Measurements from ENCODE around the gene NAV2.

Gene NAV2

DNA sequence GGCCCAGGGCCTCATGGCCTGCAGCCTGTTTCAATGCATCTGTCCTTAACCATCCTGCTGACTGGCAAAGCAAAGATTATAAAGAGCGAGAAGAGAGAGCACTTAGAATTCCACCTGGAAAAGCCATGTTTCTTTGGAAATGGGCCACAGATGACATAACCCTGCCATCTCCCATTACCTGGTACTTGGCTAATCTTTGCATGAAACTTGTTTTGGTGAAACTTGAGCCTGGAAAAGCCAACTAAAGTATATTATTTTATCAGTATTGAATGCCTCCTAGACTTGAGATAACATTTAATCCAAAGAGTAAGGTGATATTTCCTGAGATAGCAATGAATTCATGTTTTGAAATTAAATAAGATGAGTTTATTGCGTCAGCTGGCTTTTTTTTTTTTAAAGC lies 72.6 kb downstream of the NAV2 start:
- Histone ChIP-seq H3K4me3 (ENCODE audit: control insufficient read depth in 1 of 7, extremely low read depth in 1 of 7, insufficient read depth in 4 of 7, low read depth in 2 of 7, low read length in 6 of 7) (no peak overlapping the region), H3K9me3 (ENCODE audit: control extremely low read depth in 1 of 5, control insufficient read depth in 4 of 5, insufficient read depth in 2 of 5, low read depth in 1 of 5, low read length in 4 of 5) (no peaks in the 10 kb centered on the region), H3K27me3 (replicated peaks in 2 of 5; ENCODE audit: control insufficient read depth in 4 of 5, insufficient read depth in 5 of 5, low read length in 4 of 5) (peaks cover 0 to 8% (median 2%) of the 10 kb centered on the region in 5 experiments), H3K36me3 (ENCODE audit: control insufficient read depth in 4 of 4, insufficient read depth in 4 of 4, low read length in 3 of 4) (no peaks in the 10 kb centered on the region), H3K27ac (ENCODE audit: insufficient read depth in 1 of 2, low read depth in 1 of 2, low read length in 2 of 2, poor library complexity in 1 of 2, severe bottlenecking in 2 of 2) (no peak overlapping the region), H3K4me1 (ENCODE audit: control extremely low read depth in 1 of 4, control insufficient read depth in 4 of 4, insufficient read depth in 4 of 4, low read length in 3 of 4) (no peaks in the 10 kb centered on the region)
- ChIA-PET CTCF (no interaction called here), POLR2A (no interaction called here)
- no peak for DNase-seq
- WGBS (ENCODE audit: insufficient coverage): 100% methylated on average over 1 of the region's 2 CpGs

DNA sequence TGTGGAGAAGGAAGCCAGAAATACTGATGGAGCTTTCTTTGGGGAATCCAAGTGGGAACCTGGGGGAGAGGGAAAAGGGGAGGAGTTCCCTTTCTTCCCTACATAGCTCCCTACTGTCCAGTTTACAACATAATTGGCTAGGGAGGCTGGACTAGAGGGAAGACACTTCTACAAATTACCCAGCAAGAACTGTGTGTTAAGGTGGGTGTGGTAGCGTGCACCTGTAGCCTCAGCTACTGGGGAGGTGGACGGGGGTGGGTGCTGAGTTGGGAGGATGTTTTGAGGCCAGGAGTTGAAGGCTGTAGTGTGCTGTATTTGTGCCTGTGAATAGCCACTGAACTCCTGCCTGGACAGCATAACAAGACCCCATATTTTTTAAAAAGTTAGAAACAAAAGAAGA lies 74.0 kb downstream of the NAV2 start:
- DNase-seq: no peak
- Histone ChIP-seq H3K4me1 (ENCODE audit: control extremely low read depth in 1 of 4, control insufficient read depth in 4 of 4, insufficient read depth in 4 of 4, low read length in 3 of 4) (no peaks in the 10 kb centered on the region), H3K27ac (ENCODE audit: insufficient read depth in 1 of 2, low read depth in 1 of 2, low read length in 2 of 2, poor library complexity in 1 of 2, severe bottlenecking in 2 of 2) (no peak overlapping the region), H3K4me3 (ENCODE audit: control insufficient read depth in 1 of 7, extremely low read depth in 1 of 7, insufficient read depth in 4 of 7, low read depth in 2 of 7, low read length in 6 of 7) (no peak overlapping the region), H3K9me3 (ENCODE audit: control extremely low read depth in 1 of 5, control insufficient read depth in 4 of 5, insufficient read depth in 2 of 5, low read depth in 1 of 5, low read length in 4 of 5) (no peaks in the 10 kb centered on the region), H3K36me3 (ENCODE audit: control insufficient read depth in 4 of 4, insufficient read depth in 4 of 4, low read length in 3 of 4) (no peaks in the 10 kb centered on the region), H3K27me3 (replicated peaks in 2 of 5; ENCODE audit: control insufficient read depth in 4 of 5, insufficient read depth in 5 of 5, low read length in 4 of 5) (peaks cover 0 to 8% (median 0%) of the 10 kb centered on the region in 5 experiments)
- no CpG with 5 or more reads among the region's 2 CpGs for WGBS (ENCODE audit: insufficient coverage)
- POLR2A ChIA-PET: interaction anchor here (0.7 kb wide), 1 partner anchor 32 kb away, joined by 3 read pairs; no protein-coding TSS in a partner anchor
- CTCF ChIA-PET: interaction anchor here (1.0 to 1.3 kb wide), 2 partner anchors 21 to 223 kb away, joined by 3 to 6 read pairs; no protein-coding TSS in a partner anchor

DNA sequence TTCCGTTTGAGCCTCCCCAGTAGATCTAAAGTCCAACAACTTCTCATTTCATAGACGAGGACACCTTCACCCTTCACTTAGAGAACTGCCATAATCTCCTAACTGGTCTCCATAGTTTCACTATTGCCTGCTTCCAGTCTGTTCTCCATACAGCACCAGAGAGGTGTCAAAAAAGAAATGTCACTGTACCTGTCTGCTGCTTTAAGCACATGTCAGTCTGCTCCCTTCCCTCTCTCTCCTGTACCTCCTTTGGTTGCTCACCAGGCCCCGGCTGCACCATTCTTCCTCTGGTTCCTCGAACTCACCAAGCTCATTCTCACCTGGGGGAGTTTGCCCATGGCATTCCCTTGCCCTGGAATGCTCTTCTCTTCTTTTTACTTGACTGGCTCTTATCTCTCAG lies 75.8 kb downstream of the NAV2 start:
- CTCF ChIA-PET: no interaction called here
- Histone ChIP-seq H3K4me1 (ENCODE audit: control extremely low read depth in 1 of 4, control insufficient read depth in 4 of 4, insufficient read depth in 4 of 4, low read length in 3 of 4) (no peaks in the 10 kb centered on the region), H3K27me3 (replicated peaks in 2 of 5; ENCODE audit: control insufficient read depth in 4 of 5, insufficient read depth in 5 of 5, low read length in 4 of 5) (peaks cover 0 to 6% (median 0%) of the 10 kb centered on the region in 5 experiments), H3K27ac (ENCODE audit: insufficient read depth in 1 of 2, low read depth in 1 of 2, low read length in 2 of 2, poor library complexity in 1 of 2, severe bottlenecking in 2 of 2) (no peak overlapping the region), H3K9me3 (ENCODE audit: control extremely low read depth in 1 of 5, control insufficient read depth in 4 of 5, insufficient read depth in 2 of 5, low read depth in 1 of 5, low read length in 4 of 5) (no peaks in the 10 kb centered on the region), H3K36me3 (ENCODE audit: control insufficient read depth in 4 of 4, insufficient read depth in 4 of 4, low read length in 3 of 4) (no peaks in the 10 kb centered on the region), H3K4me3 (ENCODE audit: control insufficient read depth in 1 of 7, extremely low read depth in 1 of 7, insufficient read depth in 4 of 7, low read depth in 2 of 7, low read length in 6 of 7) (no peak overlapping the region)
- WGBS (ENCODE audit: insufficient coverage): 90% methylated on average over 4 of the region's 4 CpGs
- no peak for DNase-seq
- POLR2A ChIA-PET: no interaction called here

DNA sequence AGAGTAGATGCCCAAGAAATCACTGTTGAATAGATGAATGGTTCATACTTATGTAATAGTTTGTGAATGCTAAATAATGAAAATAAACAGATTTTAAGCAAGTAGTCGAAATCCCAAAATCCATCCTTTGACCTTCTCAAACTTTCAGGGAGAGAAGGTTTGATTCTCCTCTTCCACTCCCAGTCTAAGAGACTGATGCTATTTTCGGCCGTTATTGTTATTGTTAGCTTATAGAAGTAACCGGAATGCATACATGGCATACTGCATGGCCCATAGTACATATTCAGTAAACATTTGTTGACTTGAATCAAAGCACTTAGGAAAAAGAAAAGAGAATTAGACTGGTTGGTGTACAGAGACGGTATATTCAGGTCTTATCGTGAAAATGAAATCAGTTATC lies 76.6 kb downstream of the NAV2 start:
- DNase-seq: no peak
- ChIA-PET CTCF (no interaction called here), POLR2A (no interaction called here)
- H3K27me3 ChIP-seq (replicated peaks in 2 of 5; ENCODE audit: control insufficient read depth in 4 of 5, insufficient read depth in 5 of 5, low read length in 4 of 5): peaks cover 0 to 6% (median 0%) of the 10 kb centered on the region in 5 experiments
- 100% methylated on average over 2 of the region's 6 CpGs for WGBS (ENCODE audit: insufficient coverage)
- H3K4me1 ChIP-seq (ENCODE audit: control extremely low read depth in 1 of 4, control insufficient read depth in 4 of 4, insufficient read depth in 4 of 4, low read length in 3 of 4): no peaks in the 10 kb centered on the region
- H3K4me3 ChIP-seq (ENCODE audit: control insufficient read depth in 1 of 7, extremely low read depth in 1 of 7, insufficient read depth in 4 of 7, low read depth in 2 of 7, low read length in 6 of 7): no peak overlapping the region
- no peaks in the 10 kb centered on the region for H3K9me3 ChIP-seq (ENCODE audit: control extremely low read depth in 1 of 5, control insufficient read depth in 4 of 5, insufficient read depth in 2 of 5, low read depth in 1 of 5, low read length in 4 of 5)
- H3K27ac ChIP-seq (ENCODE audit: insufficient read depth in 1 of 2, low read depth in 1 of 2, low read length in 2 of 2, poor library complexity in 1 of 2, severe bottlenecking in 2 of 2): no peak overlapping the region
- H3K36me3 ChIP-seq (ENCODE audit: control insufficient read depth in 4 of 4, insufficient read depth in 4 of 4, low read length in 3 of 4): no peaks in the 10 kb centered on the region

DNA sequence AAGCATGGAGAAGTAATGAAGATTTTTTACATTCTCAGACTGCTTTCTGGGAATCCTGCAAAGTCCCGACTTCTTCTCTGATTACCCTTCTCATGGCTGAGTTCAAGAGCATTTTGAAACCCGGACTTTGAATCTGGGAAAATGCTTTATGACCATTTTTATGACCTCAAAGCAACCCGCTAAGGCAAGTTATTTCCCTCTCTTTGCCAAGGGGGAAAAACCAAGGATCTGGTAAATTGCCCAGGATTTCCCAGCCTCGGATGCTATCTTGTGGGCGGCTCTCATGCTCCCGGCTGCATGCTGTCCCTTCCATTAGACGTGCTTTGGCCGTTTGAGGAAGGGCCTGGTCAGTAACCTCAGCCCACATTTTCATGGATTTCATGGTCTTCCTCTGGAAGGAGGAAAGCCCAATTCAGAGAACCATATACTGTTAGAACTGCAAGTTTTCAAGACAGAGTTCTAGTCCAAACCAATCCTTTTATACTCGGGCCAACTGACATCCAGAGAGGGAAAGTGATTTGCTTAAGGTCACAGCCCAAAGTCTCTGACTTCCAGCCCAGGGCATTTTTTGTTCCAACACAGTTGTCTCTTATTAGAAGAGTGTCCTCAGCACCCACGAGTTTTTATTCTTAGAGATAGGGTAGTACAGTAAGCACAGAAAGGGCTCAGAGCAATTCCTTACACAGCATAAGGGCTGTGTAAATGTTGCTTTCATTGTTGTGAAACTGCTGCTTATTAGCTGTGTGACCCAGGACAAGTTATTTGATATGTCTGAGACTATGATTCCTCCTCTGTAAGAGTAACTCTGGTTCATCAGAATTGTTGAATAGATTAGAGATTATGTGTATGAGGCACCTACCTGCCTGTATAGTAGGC lies 77.4 kb downstream of the NAV2 start:
- CTCF ChIA-PET: no interaction called here
- H3K4me1 ChIP-seq (ENCODE audit: control extremely low read depth in 1 of 4, control insufficient read depth in 4 of 4, insufficient read depth in 4 of 4, low read length in 3 of 4): no peaks in the 10 kb centered on the region
- no peak overlapping the region for H3K27ac ChIP-seq (ENCODE audit: insufficient read depth in 1 of 2, low read depth in 1 of 2, low read length in 2 of 2, poor library complexity in 1 of 2, severe bottlenecking in 2 of 2)
- no peak for DNase-seq
- WGBS (ENCODE audit: insufficient coverage): 93% methylated on average over 8 of the region's 10 CpGs
- peaks cover 0 to 6% (median 0%) of the 10 kb centered on the region in 5 experiments for H3K27me3 ChIP-seq (replicated peaks in 2 of 5; ENCODE audit: control insufficient read depth in 4 of 5, insufficient read depth in 5 of 5, low read length in 4 of 5)
- H3K36me3 ChIP-seq (ENCODE audit: control insufficient read depth in 4 of 4, insufficient read depth in 4 of 4, low read length in 3 of 4): no peaks in the 10 kb centered on the region
- no peaks in the 10 kb centered on the region for H3K9me3 ChIP-seq (ENCODE audit: control extremely low read depth in 1 of 5, control insufficient read depth in 4 of 5, insufficient read depth in 2 of 5, low read depth in 1 of 5, low read length in 4 of 5)
- H3K4me3 ChIP-seq (ENCODE audit: control insufficient read depth in 1 of 7, extremely low read depth in 1 of 7, insufficient read depth in 4 of 7, low read depth in 2 of 7, low read length in 6 of 7): no peak overlapping the region
- POLR2A ChIA-PET: no interaction called here

DNA sequence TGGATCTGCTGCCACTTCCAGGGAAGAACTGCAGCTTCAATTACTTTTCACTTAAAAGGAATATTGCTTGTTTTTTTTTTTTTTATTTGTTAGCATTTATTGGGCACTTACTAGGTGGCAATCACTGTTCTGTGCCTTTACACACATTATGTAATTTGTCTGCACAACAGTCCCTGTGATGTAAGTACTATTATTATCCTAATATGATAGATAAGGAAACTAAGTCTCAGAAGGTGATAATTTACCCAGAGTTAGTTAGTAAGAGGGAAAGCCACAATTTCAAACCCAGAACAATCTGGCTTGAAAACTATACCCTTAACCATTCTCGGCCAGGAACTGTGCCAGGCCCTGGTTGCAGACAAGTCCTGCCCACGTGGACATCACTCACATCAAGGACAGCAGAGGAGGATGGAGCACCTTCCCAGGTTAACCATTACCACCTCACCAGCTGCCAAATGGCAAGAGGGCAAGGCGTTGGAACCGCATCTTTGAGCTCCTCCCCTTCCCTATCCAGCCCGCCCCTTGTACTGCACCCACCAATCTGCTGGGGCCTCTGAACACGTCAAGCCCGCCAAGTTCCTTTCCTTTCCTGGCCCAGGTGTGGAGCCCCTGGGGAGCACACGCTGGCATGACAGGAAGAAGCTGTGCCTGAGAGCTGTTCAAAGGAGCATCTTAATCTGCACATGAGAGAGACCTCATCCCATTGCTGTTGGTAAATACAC lies 78.4 kb downstream of the NAV2 start:
- H3K27me3 ChIP-seq (replicated peaks in 2 of 5; ENCODE audit: control insufficient read depth in 4 of 5, insufficient read depth in 5 of 5, low read length in 4 of 5): peaks cover 0 to 6% (median 0%) of the 10 kb centered on the region in 5 experiments
- WGBS (ENCODE audit: insufficient coverage): 97% methylated on average over 7 of the region's 8 CpGs
- H3K4me3 ChIP-seq (ENCODE audit: control insufficient read depth in 1 of 7, extremely low read depth in 1 of 7, insufficient read depth in 4 of 7, low read depth in 2 of 7, low read length in 6 of 7): no peak overlapping the region
- H3K9me3 ChIP-seq (ENCODE audit: control extremely low read depth in 1 of 5, control insufficient read depth in 4 of 5, insufficient read depth in 2 of 5, low read depth in 1 of 5, low read length in 4 of 5): no peaks in the 10 kb centered on the region
- POLR2A ChIA-PET: no interaction called here
- no peaks in the 10 kb centered on the region for H3K36me3 ChIP-seq (ENCODE audit: control insufficient read depth in 4 of 4, insufficient read depth in 4 of 4, low read length in 3 of 4)
- H3K4me1 ChIP-seq (ENCODE audit: control extremely low read depth in 1 of 4, control insufficient read depth in 4 of 4, insufficient read depth in 4 of 4, low read length in 3 of 4): no peaks in the 10 kb centered on the region
- CTCF ChIA-PET: no interaction called here
- DNase-seq: no peak
- H3K27ac ChIP-seq (ENCODE audit: insufficient read depth in 1 of 2, low read depth in 1 of 2, low read length in 2 of 2, poor library complexity in 1 of 2, severe bottlenecking in 2 of 2): no peak overlapping the region

DNA sequence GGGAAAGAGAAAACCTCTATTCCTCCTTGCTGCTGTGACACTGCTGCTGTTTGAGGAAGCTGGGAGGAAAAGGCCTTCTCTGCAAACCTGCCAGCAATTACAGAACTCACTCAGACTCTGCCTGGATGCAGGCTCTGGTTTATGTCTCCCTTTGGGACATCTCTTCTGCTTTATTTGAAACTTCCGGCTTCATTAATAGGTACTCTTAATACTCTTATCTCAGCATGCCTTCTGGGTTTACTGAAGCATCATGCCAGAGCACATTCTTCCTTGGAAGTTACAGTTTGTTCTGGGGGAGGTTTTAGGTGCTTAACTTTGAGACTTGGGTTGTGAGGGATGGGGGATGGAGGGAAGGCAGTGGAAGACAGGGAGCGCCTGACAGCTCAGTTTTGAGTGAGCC lies 79.9 kb downstream of the NAV2 start:
- no peaks in the 10 kb centered on the region for H3K36me3 ChIP-seq (ENCODE audit: control insufficient read depth in 4 of 4, insufficient read depth in 4 of 4, low read length in 3 of 4)
- no peak overlapping the region for H3K4me3 ChIP-seq (ENCODE audit: control insufficient read depth in 1 of 7, extremely low read depth in 1 of 7, insufficient read depth in 4 of 7, low read depth in 2 of 7, low read length in 6 of 7)
- H3K27ac ChIP-seq (ENCODE audit: insufficient read depth in 1 of 2, low read depth in 1 of 2, low read length in 2 of 2, poor library complexity in 1 of 2, severe bottlenecking in 2 of 2): no peak overlapping the region
- no peaks in the 10 kb centered on the region for H3K9me3 ChIP-seq (ENCODE audit: control extremely low read depth in 1 of 5, control insufficient read depth in 4 of 5, insufficient read depth in 2 of 5, low read depth in 1 of 5, low read length in 4 of 5)
- no peak for DNase-seq
- peaks cover 0 to 3% (median 0%) of the 10 kb centered on the region in 5 experiments for H3K27me3 ChIP-seq (replicated peaks in 2 of 5; ENCODE audit: control insufficient read depth in 4 of 5, insufficient read depth in 5 of 5, low read length in 4 of 5)
- CTCF ChIA-PET: interaction anchor here (1.1 kb wide), 1 partner anchor 13 kb away, joined by 3 read pairs; no protein-coding TSS in a partner anchor
- POLR2A ChIA-PET: no interaction called here
- WGBS (ENCODE audit: insufficient coverage): no CpG with 5 or more reads among the region's 2 CpGs
- no peaks in the 10 kb centered on the region for H3K4me1 ChIP-seq (ENCODE audit: control extremely low read depth in 1 of 4, control insufficient read depth in 4 of 4, insufficient read depth in 4 of 4, low read length in 3 of 4)
